Measurements from ENCODE around the gene RPA1.
"Not testable (repeated sequence)": the region's sequence is repeated elsewhere in the genome, so short reads cannot be mapped to it uniquely, and the experiment has no call there.

Gene RPA1

DNA sequence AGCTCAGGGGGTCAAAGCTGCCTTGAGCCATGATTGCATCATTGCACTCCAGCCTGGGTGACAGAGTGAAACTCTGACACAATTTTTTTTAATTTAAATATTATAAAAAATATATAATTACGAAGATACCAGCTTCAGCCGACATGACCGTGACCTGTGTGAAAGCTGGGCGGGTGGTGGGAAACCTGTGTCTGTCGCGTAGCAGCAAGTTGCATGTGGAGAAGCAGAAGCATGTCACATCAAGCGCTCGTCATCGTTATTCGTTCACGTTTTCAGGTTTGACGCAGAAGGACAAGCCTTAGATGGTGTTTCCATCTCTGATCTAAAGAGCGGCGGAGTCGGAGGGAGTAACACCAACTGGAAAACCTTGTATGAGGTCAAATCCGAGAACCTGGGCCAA is 53.7 kb downstream of the RPA1 start:
- Mint-ChIP-seq H3K27ac (no peak overlapping the region), H3K9me3 (no peaks in the 10 kb centered on the region), H3K4me1 (peaks cover 2% of the 10 kb centered on the region), H3K27me3 (no peaks in the 10 kb centered on the region), H3K4me3 (no peak overlapping the region)
- ATAC-seq: no peak
- DNase-seq: no peak

DNA sequence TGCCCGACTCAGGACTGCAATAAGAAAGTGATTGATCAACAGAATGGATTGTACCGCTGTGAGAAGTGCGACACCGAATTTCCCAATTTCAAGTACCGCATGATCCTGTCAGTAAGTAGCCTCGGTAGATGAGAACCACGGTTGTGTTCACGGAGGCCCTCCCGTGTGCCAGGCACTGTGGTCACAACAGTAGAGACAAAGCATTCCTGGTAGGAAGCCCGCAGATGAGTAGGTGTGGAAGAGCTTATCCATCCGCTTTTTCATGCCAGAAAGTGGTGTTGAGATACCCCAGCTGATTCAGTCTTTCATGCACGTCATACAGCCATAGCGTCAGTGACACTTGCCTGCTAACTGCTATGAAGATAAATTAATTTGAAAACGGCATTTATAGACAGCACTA is 58.9 kb downstream of the RPA1 start:
- no peak for DNase-seq
- Mint-ChIP-seq H3K27ac (no peak overlapping the region), H3K27me3 (no peaks in the 10 kb centered on the region)

DNA sequence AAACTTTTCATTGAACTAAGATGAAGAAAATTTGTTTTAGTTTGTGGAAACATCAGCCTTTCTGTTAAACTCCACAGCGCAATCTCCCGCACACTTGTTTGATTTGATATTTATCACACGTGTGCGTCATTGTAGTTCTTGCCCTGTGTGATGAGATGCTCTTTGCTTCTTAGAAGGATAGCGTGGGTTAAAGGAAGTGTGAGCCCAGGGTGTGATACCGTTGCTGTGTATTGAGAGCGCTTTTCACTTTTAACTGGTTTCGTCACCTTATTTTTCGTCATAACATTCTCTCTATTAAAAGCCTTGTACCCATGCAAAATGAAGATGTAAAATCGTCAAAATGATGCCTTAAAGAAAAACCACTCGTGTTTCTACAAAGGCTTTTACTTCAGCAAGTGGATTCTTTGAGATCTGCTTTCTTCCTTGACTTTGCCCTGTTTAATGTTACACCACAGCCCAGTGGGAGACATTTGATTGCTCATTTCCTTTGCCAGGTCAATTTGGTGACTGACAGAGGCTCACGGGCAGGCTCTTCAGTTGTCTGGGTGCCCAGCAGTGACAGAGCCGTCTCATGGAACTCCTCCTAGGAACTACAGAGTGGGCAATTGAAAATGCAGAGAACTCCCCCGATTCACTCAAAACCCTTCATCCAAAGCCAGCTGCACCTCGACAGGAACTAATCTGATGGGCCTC is 61.1 kb downstream of the RPA1 start:
- H3K4me3 Mint-ChIP-seq: no peak overlapping the region
- ATAC-seq (peak; percentile 95), DNase-seq (no peak)
- H3K9me3 Mint-ChIP-seq: no peaks in the 10 kb centered on the region
- peak overlapping the region in 1 of 2 donors; percentile 87 for H3K27ac Mint-ChIP-seq
- no peaks in the 10 kb centered on the region for H3K27me3 Mint-ChIP-seq
- H3K4me1 Mint-ChIP-seq: no peaks in the 10 kb centered on the region

More for the DNA sequence above, 58.9 kb downstream of the RPA1 start:
- no peaks in the 10 kb centered on the region for H3K4me1 Mint-ChIP-seq
- ATAC-seq: no peak
- no peak overlapping the region for H3K4me3 Mint-ChIP-seq
- H3K9me3 Mint-ChIP-seq: no peaks in the 10 kb centered on the region

DNA sequence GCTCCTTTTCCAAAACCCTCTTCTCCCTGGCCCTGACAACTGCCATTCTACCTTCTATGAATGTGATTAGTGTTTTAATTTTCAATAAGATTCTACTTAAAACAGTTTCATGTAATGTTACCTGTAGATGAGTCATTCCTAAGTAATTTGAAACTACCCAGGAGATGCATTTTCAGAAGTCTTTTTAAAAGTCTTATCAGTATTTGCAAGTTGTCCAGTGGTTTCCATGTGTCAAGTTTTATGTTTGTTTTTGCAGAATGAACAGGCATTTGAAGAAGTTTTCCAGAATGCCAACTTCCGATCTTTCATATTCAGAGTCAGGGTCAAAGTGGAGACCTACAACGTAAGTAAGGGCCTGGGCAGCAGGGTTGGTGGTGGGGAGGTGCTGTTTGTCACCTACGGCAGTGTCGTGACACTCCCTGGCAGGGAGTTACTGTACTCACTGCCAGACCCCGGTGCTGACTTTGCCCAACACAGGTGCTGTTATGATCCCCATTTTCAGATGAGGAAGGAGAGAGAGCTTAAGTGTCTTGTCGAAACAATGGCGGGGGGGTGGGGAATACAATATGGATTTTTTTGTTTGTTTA is 65.0 kb downstream of the RPA1 start:
- ATAC-seq: no peak

DNA sequence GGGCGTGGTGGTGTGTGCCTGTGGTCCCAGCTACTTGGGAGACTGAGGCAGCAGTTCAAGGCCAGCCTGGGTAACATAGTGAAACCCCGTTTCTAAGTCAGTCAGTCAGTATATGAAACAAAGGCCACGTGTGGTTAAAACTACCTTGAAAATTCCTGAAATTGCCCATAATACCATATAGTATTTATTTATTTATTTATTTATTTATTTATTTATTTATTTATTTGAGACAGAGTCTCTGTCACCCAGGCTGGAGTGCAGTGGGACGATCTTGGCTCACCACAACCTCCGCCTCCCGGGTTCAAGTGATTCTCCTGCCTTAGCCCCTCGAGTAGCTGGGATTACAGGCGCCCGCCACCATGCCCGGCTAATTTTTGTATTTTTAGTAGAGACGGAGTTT is 65.7 kb downstream of the RPA1 start:
- not testable (repeated sequence) for H3K4me3 Mint-ChIP-seq, ATAC-seq, H3K27me3 Mint-ChIP-seq, H3K9me3 Mint-ChIP-seq, H3K4me1 Mint-ChIP-seq, DNase-seq, H3K27ac Mint-ChIP-seq

More for the DNA sequence above, 65.0 kb downstream of the RPA1 start:
- no peak overlapping the region for H3K4me3 Mint-ChIP-seq
- H3K9me3 Mint-ChIP-seq: no peaks in the 10 kb centered on the region
- no peak for DNase-seq
- H3K27ac Mint-ChIP-seq: no peak overlapping the region
- H3K4me1 Mint-ChIP-seq: no peaks in the 10 kb centered on the region
- H3K27me3 Mint-ChIP-seq: no peaks in the 10 kb centered on the region

DNA sequence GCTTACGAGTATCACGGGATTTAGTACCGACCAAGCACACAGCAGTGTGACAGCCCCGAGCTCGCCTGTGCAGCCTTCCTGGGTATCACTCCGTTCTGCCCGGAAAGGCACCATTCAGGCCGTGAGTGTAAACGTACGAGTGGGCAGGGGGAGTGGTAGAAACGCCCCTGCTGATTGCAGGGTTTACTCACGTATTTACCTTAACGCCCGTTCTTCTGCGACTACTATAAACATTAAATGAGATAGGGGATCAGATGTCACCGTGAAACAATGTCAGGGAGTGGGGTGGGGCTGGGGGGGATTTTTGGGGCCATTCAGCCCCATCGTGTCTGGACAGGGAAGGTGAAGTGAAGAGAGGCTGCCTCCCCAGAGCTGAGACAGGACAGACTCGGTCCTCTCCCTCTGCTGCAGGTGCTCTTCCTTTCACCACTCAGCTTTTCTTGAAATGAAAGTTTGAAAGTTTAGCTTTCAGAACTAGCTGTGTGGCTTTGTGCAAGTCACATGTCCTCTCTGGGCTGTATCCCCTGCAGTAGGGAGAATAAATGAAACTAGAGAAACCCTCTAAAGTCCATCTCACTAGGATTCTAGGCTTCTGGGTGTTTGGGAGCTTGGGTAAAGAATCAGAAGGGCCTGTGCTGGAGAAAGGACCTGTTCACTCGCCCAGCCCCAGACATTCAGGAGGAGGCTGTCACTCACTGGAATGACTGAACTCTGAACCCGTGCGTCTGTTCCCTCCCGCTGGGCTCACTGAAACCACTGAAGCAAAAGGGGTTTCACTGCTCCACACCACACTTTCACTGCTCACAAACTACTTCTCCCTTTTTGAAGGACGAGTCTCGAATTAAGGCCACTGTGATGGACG is 66.7 kb downstream of the RPA1 start:
- ATAC-seq (no peak), DNase-seq (no peak)
- Mint-ChIP-seq H3K9me3 (no peaks in the 10 kb centered on the region), H3K4me3 (no peak overlapping the region), H3K27me3 (no peaks in the 10 kb centered on the region), H3K4me1 (no peaks in the 10 kb centered on the region), H3K27ac (peak overlapping the region in 1 of 2 donors; percentile 42)

DNA sequence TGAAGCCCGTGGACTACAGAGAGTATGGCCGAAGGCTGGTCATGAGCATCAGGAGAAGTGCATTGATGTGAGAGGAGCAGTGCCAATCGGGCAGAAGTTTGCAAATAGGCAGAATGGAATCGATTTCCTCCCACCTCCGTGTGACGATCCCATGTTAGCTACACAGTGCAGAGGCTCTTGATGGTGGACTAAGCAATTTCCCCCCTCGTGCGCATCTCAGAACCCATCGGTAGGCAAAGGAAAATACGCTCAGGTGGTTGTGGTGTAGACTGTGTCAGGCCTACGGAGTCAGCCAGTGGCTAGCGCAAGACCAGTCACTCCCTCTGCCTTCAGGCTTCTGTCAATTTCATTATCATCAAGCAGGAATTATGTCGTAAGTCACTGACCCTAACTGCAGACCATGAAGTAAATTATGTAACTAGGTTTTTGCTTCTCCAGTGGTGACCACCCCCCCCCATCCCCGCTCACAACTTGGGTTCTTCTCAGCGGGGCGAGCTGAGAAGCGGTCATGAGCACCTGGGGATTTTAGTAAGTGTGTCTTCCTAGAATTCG is 67.4 kb downstream of the RPA1 start:
- H3K27ac Mint-ChIP-seq: peak overlapping the region; percentile 13 to 42
- no peak for ATAC-seq
- H3K4me3 Mint-ChIP-seq: no peak overlapping the region
- H3K27me3 Mint-ChIP-seq: no peaks in the 10 kb centered on the region
- no peaks in the 10 kb centered on the region for H3K4me1 Mint-ChIP-seq
- no peaks in the 10 kb centered on the region for H3K9me3 Mint-ChIP-seq
- no peak for DNase-seq

DNA sequence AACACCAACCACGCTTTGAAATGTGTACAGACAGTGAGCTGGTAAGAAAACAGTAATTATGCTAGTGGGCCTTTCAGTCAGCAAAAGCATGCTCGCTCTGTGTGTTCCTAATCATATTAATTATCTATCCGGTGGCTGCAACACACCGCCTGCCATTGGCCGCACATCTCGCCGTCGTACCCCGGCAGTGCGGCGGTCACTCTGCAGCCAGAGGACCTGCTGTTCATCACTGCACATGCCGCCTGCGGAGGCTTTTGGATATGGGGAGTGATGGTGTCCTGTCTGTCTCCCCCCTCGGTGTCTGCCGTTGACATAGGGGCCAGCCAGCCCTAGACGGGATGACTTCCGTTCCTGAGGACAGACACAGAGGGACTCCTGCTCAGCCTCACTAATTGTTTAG is 68.5 kb downstream of the RPA1 start:
- no peak overlapping the region for H3K4me3 Mint-ChIP-seq
- H3K9me3 Mint-ChIP-seq: no peaks in the 10 kb centered on the region
- H3K4me1 Mint-ChIP-seq: no peaks in the 10 kb centered on the region
- H3K27ac Mint-ChIP-seq: no peak overlapping the region
- no peaks in the 10 kb centered on the region for H3K27me3 Mint-ChIP-seq
- ATAC-seq: no peak
- no peak for DNase-seq

DNA sequence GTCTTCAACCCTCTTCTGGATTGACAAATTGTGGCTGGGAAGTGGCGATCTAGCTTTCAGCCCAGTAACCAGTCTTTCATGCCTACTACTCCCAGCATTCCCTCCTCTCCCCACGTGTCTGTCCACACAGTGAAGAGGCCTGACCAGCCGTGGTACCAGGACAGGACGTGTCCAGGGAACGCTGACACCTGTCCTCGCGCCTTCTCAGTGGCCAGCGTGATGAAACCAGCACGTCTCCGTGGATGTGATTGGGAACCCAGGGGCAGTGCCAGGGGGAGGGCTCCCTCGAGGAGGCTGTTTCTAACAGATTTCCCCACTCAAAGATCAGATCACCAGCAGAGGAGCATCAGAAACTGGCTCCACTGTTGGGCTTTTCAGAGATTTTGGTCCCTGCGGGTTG is 69.1 kb downstream of the RPA1 start:
- Mint-ChIP-seq H3K9me3 (no peaks in the 10 kb centered on the region), H3K27ac (no peak overlapping the region), H3K27me3 (no peaks in the 10 kb centered on the region), H3K4me1 (no peaks in the 10 kb centered on the region), H3K4me3 (no peak overlapping the region)
- DNase-seq: no peak
- no peak for ATAC-seq

DNA sequence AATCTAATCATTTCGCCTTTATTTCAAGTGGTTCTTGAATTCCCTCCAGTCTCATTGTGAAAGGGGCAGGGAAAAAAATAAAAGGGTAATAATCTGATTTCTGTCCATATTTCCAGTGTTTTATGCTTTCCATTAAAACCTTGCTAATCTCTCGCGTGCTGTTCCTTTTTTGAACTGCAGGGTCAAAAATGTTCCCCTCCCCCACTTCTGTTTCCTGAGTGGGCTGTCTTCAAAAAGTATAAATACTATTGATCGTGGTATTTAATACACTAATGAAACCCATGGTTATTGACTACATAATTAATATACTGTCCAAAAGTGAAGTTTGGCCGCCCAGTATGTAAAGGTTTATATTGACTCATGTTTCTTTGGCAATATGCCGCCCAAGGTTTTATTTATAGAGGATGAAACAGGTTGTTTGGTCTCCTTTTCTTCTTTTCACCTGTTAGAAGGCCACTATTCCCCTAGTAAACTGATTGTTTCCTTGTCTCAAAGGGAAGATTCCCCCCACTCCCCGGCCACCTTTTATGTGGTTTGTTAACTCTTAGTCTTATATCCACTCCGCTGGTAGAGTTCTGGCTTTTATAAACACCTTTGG is 69.7 kb downstream of the RPA1 start:
- Mint-ChIP-seq H3K27ac (no peak overlapping the region), H3K27me3 (peaks cover 1% of the 10 kb centered on the region), H3K4me1 (no peaks in the 10 kb centered on the region), H3K9me3 (no peaks in the 10 kb centered on the region), H3K4me3 (no peak overlapping the region)
- no peak for ATAC-seq
- DNase-seq: no peak

DNA sequence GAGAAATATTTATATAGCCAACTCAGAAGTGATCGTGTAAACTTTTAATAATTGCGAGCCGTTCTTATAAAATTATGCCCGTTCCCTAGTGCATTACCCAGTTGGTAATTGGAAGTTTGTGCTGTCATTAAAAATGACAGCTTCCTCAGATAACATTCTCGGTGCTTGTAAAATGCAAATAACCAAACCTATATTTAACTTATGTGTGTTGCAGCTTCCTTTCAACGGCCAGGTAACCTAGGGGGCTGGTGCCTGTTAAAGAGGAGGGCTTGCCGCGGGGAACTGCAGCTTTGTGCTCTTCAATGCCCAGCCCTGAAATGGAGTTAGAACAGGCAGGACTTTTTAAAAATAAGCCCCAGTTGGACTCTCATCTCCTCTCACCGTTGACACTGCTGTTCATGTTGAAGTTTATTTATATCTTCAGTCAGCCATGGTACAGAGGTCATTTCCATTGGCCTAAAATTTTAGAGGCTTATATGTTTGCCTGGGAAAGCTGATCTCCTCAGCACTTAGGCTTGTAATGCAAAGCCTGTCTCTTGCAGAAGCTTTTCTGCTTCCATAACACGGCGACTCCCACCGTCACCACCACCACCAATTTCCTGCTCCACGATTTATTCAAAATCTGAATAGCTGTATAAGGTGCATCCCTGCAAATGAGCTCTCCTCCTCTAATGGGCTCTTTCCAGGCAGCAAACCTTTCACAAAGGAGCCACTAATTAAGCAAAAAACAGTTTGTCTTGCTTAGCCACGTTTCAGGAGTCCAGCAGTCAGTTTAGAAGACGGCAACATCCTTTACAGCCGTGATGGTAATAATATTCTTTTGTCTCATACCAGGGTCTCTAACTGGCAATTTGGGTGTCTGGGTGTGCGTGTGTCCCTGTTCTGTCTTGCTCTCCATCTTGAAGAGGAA is 74.7 kb downstream of the RPA1 start:
- ATAC-seq (no peak), DNase-seq (no peak)
- no peaks in the 10 kb centered on the region for H3K9me3 Mint-ChIP-seq
- peaks cover 51% of the 10 kb centered on the region for H3K27me3 Mint-ChIP-seq
- H3K27ac Mint-ChIP-seq: peak overlapping the region in 1 of 2 donors; percentile 54
- peaks cover 24% of the 10 kb centered on the region for H3K4me1 Mint-ChIP-seq
- no peak overlapping the region for H3K4me3 Mint-ChIP-seq

DNA sequence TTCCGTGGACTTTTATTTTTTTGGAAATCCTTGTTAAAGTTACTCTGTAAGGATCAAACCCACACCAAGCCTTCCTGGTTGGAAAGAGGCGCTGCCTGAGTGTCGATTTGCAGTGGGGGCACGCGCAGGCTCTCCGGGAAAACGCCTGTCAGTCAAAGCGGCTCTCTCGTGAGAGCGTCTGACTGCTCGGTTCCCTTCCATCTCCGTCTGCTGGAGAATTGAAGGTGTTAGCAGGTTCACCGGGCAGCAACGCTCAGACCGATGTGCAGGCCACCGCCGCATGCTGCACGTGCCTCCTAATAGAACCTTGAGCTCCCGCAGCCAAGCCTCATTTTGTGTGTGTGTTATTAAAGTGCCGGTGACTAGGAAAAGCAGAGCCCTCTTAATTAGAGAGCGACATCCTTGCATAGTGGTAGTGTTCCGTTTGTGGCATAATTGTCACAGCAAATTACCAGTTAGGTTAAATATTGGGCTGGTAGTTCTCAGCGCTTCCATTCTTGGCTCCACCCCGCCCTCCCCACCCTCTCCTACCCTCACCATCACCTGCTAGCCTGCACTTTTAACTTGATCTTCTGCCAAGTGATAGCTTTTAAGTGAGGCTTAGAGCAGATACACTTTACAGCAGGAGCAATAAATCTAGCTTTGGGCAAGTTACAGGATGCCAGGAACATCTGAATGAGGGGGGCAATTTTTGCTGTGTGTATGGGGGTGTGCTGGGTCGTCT is 75.5 kb downstream of the RPA1 start:
- no peak for DNase-seq
- Mint-ChIP-seq H3K4me1 (peaks cover 24% of the 10 kb centered on the region), H3K9me3 (no peaks in the 10 kb centered on the region), H3K27me3 (peaks cover 60% of the 10 kb centered on the region), H3K27ac (no peak overlapping the region), H3K4me3 (no peak overlapping the region)
- no peak for ATAC-seq

DNA sequence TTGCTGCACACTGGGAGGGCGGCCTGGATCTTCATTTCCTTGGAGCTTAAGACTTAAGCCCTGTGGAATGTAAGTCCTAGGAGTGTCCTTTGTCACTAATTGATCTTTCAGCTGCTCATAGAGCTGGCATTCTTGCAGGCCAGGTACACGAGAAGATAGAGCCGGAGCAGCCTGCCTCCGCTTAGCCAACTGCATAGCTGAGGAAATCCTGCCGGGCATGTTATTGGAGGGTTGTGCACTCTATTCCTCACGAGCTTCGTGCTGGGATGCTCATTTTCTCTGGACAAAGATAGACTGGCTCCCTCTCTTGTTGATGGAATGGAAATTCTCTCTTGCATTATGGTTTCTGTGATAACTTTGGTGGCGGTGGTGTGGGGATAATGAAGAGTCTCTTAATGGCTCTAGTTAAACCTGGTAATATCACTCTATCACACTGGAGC is 76.9 kb downstream of the RPA1 start:
- Mint-ChIP-seq H3K27me3 (peaks cover 66% of the 10 kb centered on the region), H3K9me3 (no peaks in the 10 kb centered on the region), H3K4me3 (no peak overlapping the region), H3K27ac (no peak overlapping the region), H3K4me1 (peaks cover 24% of the 10 kb centered on the region)
- no peak for DNase-seq
- no peak for ATAC-seq

DNA sequence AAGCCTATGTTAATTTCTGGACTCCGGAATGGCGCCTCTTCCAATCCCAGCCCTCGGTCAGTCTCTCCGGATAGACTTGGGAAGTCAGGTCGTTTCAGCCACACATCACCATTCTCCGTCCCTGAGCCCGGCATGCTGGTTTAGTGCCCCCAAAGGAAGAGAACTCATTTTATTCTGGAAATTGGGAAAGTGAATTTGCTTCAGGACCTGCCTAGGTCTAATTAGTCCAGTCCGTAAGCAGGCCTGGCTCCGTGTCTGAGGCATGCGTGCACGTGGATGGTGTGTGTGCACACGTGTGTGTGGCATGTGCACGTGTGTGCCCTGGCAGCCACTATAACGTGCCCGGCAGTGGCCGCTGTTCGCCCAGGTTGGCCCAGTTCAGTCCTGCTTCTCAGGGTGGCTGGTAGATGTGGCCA is 77.4 kb downstream of the RPA1 start:
- no peak overlapping the region for H3K27ac Mint-ChIP-seq
- H3K4me1 Mint-ChIP-seq: peaks cover 24% of the 10 kb centered on the region
- no peak for ATAC-seq
- H3K27me3 Mint-ChIP-seq: peaks cover 71% of the 10 kb centered on the region
- peak overlapping the region in 1 of 2 donors; percentile 39 for H3K4me3 Mint-ChIP-seq
- H3K9me3 Mint-ChIP-seq: no peaks in the 10 kb centered on the region
- no peak for DNase-seq
